ENCODE measurements around the gene ILKAP. TPM values are rescaled to one million over a fixed set of nuclear protein-coding genes. Genes with fewer than 3 reads are reported as not detected.
A peak's percentile ranks its signal among the peaks of the same experiment; 100 is the strongest.

The ILKAP gene
- total and polyA plus RNA-seq, 3 experiments from 2014 or later: 39.7 to 66.2 (median 61.9) TPM

DNA sequence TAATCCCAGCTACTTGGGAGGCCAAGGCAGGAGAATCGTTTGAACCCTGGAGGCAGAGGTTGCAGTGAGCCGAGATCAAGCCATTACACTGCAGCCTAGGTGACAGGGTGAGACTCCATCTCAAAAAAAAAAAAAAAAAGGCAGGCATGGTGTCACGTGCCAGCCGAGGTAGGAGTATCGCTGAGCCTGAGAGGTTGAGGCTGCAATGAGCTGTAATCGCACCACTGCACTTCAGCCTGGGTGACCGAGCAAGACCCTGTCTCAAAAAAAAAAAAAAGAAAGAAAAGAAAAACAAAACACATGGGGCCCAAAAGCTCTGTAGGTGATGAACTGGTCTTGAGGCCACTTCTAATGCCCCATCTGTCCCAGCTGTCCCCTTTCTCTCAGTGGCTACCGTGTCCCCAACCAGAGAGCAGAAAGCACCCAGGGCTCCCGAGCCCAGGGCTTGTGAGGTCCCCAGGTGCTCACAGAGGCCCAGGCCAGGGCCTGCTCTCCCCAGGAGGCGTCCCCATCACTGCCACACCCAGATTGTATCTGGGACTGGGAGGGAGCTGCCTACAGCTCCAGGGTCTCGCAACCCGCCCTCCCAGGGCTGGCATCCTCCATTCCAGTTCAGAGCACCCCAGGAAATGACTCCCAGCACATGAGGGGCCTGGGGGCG, 56.5 kb downstream of the ILKAP start:
- Mint-ChIP-seq H3K27ac (no peak overlapping the region), H3K4me3 (no peak overlapping the region), H3K9me3 (no peaks in the 10 kb centered on the region), H3K4me1 (peaks cover 0 to under 1% (median under 1%) of the 10 kb centered on the region in 3 donors), H3K27me3 (no peaks in the 10 kb centered on the region), H3K36me3 (no peaks in the 10 kb centered on the region)
- POLR2A ChIA-PET: interaction anchor here (0.7 kb wide), 1 partner anchor 209 kb away, joined by 3 read pairs; no protein-coding TSS in a partner anchor
- H3K27ac ChIP-seq (ENCODE audit: low read depth, low read length): no peak overlapping the region
- no peaks in the 10 kb centered on the region for H3K27me3 ChIP-seq (ENCODE audit: insufficient read depth, low read length, poor library complexity, severe bottlenecking)
- CTCF ChIA-PET: no interaction called here
- no peaks in the 10 kb centered on the region for H3K36me3 ChIP-seq (ENCODE audit: insufficient read depth, low read length)
- DNase-seq: no peak
- no peaks in the 10 kb centered on the region for H3K9me3 ChIP-seq (ENCODE audit: low read length)
- H3K4me3 ChIP-seq (ENCODE audit: low read length): no peak overlapping the region
- H3K4me1 ChIP-seq (ENCODE audit: insufficient read depth, low read length): no peaks in the 10 kb centered on the region

DNA sequence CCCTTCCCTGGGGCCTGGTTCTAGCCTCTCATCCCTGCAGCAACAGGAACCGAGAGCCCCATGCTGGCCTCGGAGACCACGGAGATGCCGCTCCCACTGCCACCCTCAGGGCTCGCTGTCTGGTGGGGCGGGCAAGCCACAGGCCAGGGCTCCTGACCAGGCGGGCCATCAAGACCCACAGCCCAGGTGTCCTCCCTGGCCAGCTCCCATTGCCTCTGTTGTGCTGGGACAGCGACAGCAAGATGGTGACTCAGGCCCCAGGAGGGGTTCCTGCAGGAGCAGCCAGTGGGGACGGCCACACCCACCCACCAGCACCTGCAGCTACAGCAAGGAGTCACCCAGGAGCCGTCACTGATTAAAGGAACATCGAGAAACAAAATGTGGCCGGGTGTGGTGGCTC, 57.6 kb downstream of the ILKAP start:
- H3K27me3 Mint-ChIP-seq: no peaks in the 10 kb centered on the region
- DNase-seq: no peak
- ChIA-PET CTCF (no interaction called here), POLR2A (no interaction called here)
- H3K27ac ChIP-seq (ENCODE audit: low read depth, low read length): no peak overlapping the region
- H3K36me3 ChIP-seq (ENCODE audit: insufficient read depth, low read length): no peaks in the 10 kb centered on the region
- H3K9me3 Mint-ChIP-seq: no peaks in the 10 kb centered on the region
- no peak overlapping the region for H3K27ac Mint-ChIP-seq
- H3K4me1 ChIP-seq (ENCODE audit: insufficient read depth, low read length): peaks cover 5% of the 10 kb centered on the region
- H3K4me1 Mint-ChIP-seq: peaks cover 4 to 7% (median 6%) of the 10 kb centered on the region in 3 donors
- no peaks in the 10 kb centered on the region for H3K27me3 ChIP-seq (ENCODE audit: insufficient read depth, low read length, poor library complexity, severe bottlenecking)
- H3K4me3 Mint-ChIP-seq: no peak overlapping the region
- no peaks in the 10 kb centered on the region for H3K36me3 Mint-ChIP-seq
- H3K4me3 ChIP-seq (ENCODE audit: low read length): no peak overlapping the region
- no peaks in the 10 kb centered on the region for H3K9me3 ChIP-seq (ENCODE audit: low read length)

DNA sequence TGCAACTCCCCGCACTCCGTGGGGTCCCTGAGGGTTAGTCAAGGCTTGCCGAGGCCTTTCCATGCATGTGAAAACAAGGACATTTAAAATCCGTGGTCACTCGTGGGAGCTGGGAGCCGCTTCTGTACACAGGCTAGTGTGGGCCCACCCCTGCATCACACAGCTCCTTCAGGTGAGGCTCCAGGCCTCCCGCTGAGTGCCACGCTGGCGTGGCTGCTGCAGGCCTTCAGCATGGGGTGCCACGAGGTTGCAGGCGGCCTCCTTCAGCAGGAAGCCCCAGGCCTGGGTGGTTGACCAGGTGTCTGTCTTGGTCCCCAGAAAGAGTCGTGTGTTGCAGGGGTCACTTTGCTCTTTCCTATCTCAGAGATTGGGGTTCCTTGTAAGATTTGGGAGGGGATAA, 58.4 kb downstream of the ILKAP start:
- no peaks in the 10 kb centered on the region for H3K9me3 Mint-ChIP-seq
- peaks cover 5% of the 10 kb centered on the region for H3K4me1 ChIP-seq (ENCODE audit: insufficient read depth, low read length)
- no peaks in the 10 kb centered on the region for H3K27me3 ChIP-seq (ENCODE audit: insufficient read depth, low read length, poor library complexity, severe bottlenecking)
- CTCF ChIA-PET: no interaction called here
- no peak overlapping the region for H3K27ac ChIP-seq (ENCODE audit: low read depth, low read length)
- H3K27me3 Mint-ChIP-seq: no peaks in the 10 kb centered on the region
- H3K36me3 ChIP-seq (ENCODE audit: insufficient read depth, low read length): no peaks in the 10 kb centered on the region
- H3K4me1 Mint-ChIP-seq: peaks cover 4 to 7% (median 6%) of the 10 kb centered on the region in 3 donors
- H3K4me3 ChIP-seq (ENCODE audit: low read length): no peak overlapping the region
- no peak overlapping the region for H3K4me3 Mint-ChIP-seq
- POLR2A ChIA-PET: no interaction called here
- no peaks in the 10 kb centered on the region for H3K36me3 Mint-ChIP-seq
- peak overlapping the region in 1 of 8 donors; percentile 72 for H3K27ac Mint-ChIP-seq
- DNase-seq: no peak
- H3K9me3 ChIP-seq (ENCODE audit: low read length): no peaks in the 10 kb centered on the region

GRCh38 chr2:238144262-238144661, 59.2 kb downstream of the ILKAP start:
- CTCF ChIA-PET: no interaction called here
- no peak overlapping the region for H3K4me3 Mint-ChIP-seq

GRCh38 chr2:238143239-238143951, 60.1 kb downstream of the ILKAP start:
- CTCF ChIA-PET: no interaction called here
- Mint-ChIP-seq H3K4me3 (no peak overlapping the region), H3K27me3 (peaks cover 0 to under 1% of the 10 kb centered on the region in 2 donors), H3K27ac (no peak overlapping the region), H3K9me3 (no peaks in the 10 kb centered on the region), H3K36me3 (no peaks in the 10 kb centered on the region), H3K4me1 (peaks cover 4 to 7% (median 6%) of the 10 kb centered on the region in 3 donors)
- DNase-seq: no peak
- Histone ChIP-seq H3K9me3 (ENCODE audit: low read length) (no peaks in the 10 kb centered on the region), H3K27me3 (ENCODE audit: insufficient read depth, low read length, poor library complexity, severe bottlenecking) (no peaks in the 10 kb centered on the region), H3K36me3 (ENCODE audit: insufficient read depth, low read length) (no peaks in the 10 kb centered on the region), H3K4me1 (ENCODE audit: insufficient read depth, low read length) (peaks cover 5% of the 10 kb centered on the region), H3K4me3 (ENCODE audit: low read length) (no peak overlapping the region), H3K27ac (ENCODE audit: low read depth, low read length) (no peak overlapping the region)
- POLR2A ChIA-PET: no interaction called here

More at GRCh38 chr2:238144262-238144661, 59.2 kb downstream of the ILKAP start:
- DNase-seq: no peak
- no peaks in the 10 kb centered on the region for H3K36me3 ChIP-seq (ENCODE audit: insufficient read depth, low read length)
- no peaks in the 10 kb centered on the region for H3K36me3 Mint-ChIP-seq
- peaks cover 4 to 7% (median 6%) of the 10 kb centered on the region in 3 donors for H3K4me1 Mint-ChIP-seq
- no peaks in the 10 kb centered on the region for H3K27me3 ChIP-seq (ENCODE audit: insufficient read depth, low read length, poor library complexity, severe bottlenecking)
- POLR2A ChIA-PET: no interaction called here
- no peaks in the 10 kb centered on the region for H3K9me3 Mint-ChIP-seq
- H3K9me3 ChIP-seq (ENCODE audit: low read length): no peaks in the 10 kb centered on the region
- H3K27me3 Mint-ChIP-seq: no peaks in the 10 kb centered on the region
- no peak overlapping the region for H3K27ac ChIP-seq (ENCODE audit: low read depth, low read length)
- peaks cover 5% of the 10 kb centered on the region for H3K4me1 ChIP-seq (ENCODE audit: insufficient read depth, low read length)
- peak overlapping the region in 1 of 8 donors; percentile 41 for H3K27ac Mint-ChIP-seq
- H3K4me3 ChIP-seq (ENCODE audit: low read length): no peak overlapping the region

GRCh38 chr2:238142382-238143205, 60.9 kb downstream of the ILKAP start:
- Histone ChIP-seq H3K4me3 (ENCODE audit: low read length) (no peak overlapping the region), H3K9me3 (ENCODE audit: low read length) (no peaks in the 10 kb centered on the region), H3K27me3 (ENCODE audit: insufficient read depth, low read length, poor library complexity, severe bottlenecking) (no peaks in the 10 kb centered on the region), H3K36me3 (ENCODE audit: insufficient read depth, low read length) (no peaks in the 10 kb centered on the region), H3K4me1 (ENCODE audit: insufficient read depth, low read length) (peaks cover 5% of the 10 kb centered on the region), H3K27ac (ENCODE audit: low read depth, low read length) (no peak overlapping the region)
- CTCF ChIA-PET: no interaction called here
- Mint-ChIP-seq H3K36me3 (no peaks in the 10 kb centered on the region), H3K27me3 (peaks cover 0 to 2% of the 10 kb centered on the region in 2 donors), H3K4me3 (no peak overlapping the region), H3K27ac (no peak overlapping the region), H3K9me3 (no peaks in the 10 kb centered on the region), H3K4me1 (peaks cover 4 to 7% (median 6%) of the 10 kb centered on the region in 3 donors)
- no peak for DNase-seq
- POLR2A ChIA-PET: no interaction called here

GRCh38 chr2:238141541-238142318, 61.8 kb downstream of the ILKAP start:
- Histone ChIP-seq H3K27me3 (ENCODE audit: insufficient read depth, low read length, poor library complexity, severe bottlenecking) (no peaks in the 10 kb centered on the region), H3K4me3 (ENCODE audit: low read length) (no peak overlapping the region), H3K4me1 (ENCODE audit: insufficient read depth, low read length) (peaks cover 5% of the 10 kb centered on the region), H3K9me3 (ENCODE audit: low read length) (no peaks in the 10 kb centered on the region), H3K27ac (ENCODE audit: low read depth, low read length) (no peak overlapping the region), H3K36me3 (ENCODE audit: insufficient read depth, low read length) (no peaks in the 10 kb centered on the region)
- Mint-ChIP-seq H3K9me3 (no peaks in the 10 kb centered on the region), H3K4me3 (no peak overlapping the region), H3K4me1 (peaks cover 4 to 7% (median 6%) of the 10 kb centered on the region in 3 donors), H3K27me3 (peaks cover 0 to 2% of the 10 kb centered on the region in 2 donors), H3K36me3 (no peaks in the 10 kb centered on the region), H3K27ac (peak overlapping the region in 2 of 8 donors; percentile 3 to 57)
- no peak for DNase-seq
- POLR2A ChIA-PET: no interaction called here
- CTCF ChIA-PET: no interaction called here
